ENCODE measurements around the gene VENTX.

The VENTX gene, protein sequence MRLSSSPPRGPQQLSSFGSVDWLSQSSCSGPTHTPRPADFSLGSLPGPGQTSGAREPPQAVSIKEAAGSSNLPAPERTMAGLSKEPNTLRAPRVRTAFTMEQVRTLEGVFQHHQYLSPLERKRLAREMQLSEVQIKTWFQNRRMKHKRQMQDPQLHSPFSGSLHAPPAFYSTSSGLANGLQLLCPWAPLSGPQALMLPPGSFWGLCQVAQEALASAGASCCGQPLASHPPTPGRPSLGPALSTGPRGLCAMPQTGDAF

DNA sequence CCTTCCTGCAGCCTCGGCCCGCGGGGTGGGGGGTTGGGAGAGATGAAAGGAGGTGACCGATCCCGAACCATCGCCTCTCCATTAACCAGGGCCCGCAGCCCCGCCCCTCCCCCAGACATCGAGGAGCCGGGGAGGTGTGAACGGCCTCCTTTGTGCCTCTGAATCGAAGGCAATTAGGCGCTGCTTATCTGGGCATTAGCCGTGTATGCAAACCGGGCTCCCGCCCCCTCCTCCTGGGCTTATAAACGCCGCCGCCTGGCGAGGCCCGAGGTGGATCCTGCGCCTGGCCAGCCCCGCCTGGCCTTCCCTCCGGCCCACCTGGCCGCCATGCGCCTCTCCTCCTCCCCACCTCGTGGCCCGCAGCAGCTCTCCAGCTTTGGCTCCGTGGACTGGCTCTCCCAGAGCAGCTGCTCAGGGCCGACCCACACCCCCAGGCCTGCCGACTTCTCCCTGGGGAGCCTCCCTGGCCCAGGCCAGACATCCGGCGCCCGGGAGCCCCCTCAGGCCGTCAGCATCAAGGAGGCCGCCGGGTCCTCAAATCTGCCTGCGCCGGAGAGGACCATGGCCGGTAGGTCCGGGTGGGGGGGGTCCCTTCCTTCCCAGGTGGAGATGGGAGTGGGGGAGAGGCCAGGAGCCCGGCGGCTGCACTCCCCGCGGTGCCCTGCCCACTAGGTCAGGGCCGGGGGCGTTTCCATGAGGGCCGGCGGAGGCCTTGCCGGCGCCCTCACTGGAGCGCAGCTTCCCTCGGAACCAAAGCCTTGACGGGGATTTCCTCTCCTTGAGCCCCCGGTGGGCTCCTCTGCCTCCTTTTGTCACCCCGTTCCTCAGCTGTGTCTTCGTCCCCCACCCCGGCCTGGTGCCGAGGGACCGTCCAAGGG is at the start of gene VENTX:
VENTX (plus strand) TSS at position 268 of the 878 bp plus-strand sequence; CDS start at position 328, 60 bp downstream.
- no peak for DNase-seq

DNA sequence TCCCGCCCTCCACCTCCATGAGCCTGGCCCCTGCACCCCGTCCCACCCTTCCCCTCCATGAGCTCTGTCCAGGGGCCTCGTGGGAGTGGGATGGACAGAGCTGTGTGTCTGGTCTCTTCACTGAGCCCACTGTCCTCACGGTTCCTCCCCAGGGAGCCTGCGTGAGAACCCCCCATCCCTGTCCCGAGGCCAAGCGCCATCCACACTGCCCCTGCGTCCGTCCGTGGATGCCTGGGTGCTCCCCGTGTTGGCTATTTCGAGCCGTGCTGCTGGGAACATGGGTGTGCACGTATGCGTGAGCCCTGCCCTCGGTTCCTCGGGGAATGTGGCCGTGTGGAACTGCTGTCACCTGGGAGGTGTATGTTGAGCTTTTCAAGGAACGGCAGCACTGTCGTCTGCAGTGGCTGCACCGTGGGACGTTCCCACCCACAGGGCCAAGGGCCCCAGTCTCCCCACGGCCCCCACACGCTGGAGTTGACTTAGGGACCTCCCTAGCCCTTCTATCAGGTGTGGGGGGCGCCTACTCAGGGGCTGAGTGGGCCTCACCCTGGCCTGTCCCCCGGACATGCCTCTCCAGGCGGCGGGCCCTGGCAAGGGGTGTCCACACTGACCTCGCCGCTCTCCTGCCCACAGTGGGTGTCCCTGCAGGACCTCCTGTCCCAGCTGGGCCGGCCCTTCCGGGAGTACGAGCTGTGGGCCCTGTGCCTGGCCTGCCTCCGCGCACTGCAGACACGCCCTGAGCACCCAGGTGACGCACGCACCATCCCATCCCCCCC is 49.6 kb upstream of the VENTX start:
- no peak for DNase-seq

- no peak for DNase-seq
Measured at GRCh38 chr10:133189256-133189655, 48.4 kb upstream of the VENTX start.

GRCh38 chr10:133189726-133190125 is 47.9 kb upstream of the VENTX start:
- DNase-seq, result no peak

DNA sequence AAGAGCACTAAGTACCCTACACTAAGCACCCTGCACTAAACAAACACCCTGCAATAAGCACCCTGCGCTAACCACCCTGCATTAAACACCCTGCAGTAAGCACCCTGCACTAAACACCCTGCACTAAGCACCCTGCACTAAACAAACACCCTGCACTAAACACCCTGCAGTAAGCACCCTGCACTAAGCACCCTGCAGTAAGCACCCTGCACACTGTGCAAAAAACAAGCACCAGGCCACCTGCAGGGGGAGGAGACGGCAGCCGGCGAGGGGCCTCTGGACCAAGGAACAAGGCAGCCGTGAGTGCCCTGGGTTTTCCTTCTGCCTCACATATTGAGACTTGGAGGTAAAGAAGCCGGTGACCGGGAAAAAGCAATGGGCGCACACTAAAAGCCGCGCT is 47.4 kb upstream of the VENTX start:
- no peak for DNase-seq

GRCh38 chr10:133191651-133192050 is 46.0 kb upstream of the VENTX start:
- no peak for DNase-seq

- DNase-seq, result no peak
Measured at GRCh38 chr10:133194151-133194550, 43.5 kb upstream of the VENTX start.

DNA sequence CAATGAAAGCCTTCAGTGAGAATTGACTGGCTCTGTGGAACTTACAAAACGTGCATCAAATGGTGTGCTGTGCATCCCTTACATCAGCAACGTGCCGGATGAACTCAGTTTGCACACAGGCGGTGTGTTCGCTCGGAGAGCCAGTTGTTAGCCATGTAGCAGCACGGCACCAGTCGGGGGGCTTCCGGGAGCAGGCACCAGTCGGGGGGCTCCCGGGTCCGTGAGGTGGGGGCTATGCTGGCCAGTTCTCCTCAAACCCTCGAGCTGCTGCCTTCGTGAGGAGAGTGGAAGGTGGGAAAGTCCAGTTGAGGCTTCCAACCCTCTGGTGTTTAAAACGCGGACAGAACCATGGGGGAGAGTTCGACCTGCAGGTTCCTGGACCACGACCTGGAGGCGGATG is 42.6 kb upstream of the VENTX start:
- no peak for DNase-seq

GRCh38 chr10:133195611-133196010 is 42.0 kb upstream of the VENTX start:
- DNase-seq, result no peak

DNA sequence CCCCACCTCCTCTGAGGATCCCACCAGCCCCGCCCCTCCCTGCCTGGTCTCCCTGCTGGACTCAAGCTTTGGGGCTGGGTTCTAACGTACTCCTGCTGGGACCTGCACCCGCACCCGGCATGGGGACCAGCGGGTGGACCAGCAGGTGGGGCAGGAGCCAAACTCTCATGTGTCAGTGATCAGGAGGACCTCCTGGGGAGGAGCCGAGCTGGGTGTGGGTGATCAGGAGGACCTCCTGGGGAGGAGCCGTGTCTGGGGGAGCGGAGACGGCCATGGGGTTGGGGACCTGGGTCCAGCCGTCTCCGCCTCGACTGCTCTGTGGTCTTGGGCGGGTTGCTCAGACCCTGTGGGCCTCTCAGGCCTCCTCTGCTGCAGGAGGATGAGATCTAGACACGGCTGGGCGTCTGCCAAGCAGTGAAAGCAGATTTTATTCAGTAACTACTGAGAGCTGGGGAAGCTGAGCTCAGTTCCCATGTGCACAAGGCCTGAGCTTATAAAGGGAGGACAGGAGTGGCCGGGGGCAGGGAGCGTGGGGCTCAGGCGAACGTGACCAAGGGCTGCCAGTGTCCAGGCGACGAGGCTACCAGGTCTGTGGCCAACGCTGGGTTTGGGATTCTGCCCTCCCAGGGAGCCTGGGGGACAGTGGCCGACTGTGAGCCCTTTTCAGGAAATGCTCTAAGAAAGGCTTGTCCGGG is 41.3 kb upstream of the VENTX start:
- no peak for DNase-seq

DNA sequence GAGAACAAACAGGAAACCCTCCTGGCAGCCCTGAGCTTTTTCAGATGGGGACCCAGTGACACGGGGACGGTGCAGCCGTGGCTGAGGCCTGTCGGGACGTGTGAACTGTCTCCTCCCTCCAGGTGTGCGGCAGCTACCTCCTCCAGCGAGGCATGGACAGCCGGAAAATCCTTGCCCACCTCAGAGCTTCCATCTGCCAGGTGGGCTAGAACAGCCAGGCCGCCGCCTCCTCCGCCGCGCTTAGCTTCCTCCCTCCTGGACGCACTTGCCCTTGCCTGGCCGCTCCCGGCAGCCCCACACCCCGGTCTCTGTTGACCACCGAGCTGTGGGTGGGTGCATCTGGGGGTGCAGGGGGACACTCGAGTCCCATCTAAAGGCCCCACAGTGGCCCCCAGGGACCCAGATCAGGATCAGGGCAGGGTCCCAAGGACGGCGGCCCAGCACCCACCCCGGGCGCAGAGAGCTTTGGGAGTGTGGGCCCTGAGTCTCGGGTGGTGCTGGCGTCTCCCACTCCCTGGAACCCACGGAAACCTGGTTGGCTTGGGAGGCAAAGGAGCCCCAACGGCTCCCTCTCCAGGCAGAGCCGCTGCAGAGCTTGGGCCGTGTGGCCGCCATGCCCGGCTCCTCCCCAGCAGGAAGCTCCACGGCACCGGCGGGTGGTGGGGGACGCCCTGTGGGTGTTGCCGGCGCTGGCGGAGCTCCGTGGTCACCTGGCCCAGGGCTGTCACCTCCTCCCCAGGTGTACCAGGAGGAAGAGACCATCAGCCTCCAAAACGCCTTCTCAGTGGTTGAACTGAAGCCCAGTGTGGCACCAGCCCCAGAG is 40.5 kb upstream of the VENTX start:
- no peak for DNase-seq

DNA sequence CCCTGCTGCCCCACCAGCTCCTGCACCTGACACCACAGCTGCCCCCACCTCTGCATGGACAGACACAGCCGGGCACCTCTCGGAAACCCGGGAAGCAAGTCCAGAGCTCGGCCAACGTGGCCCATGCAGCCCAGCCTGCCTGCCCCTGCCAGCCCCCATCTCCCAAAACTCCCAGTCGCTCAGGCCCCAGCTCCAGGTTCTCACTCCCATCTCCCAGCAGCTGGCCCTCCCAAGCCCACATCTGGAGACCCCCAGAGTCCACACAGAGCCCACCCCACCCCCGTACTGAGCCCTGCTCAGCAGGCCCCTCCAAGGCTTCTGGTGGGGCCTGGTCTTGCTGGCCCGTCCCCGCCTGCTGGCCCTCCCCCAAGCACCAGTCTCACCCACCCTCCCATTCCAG is 39.9 kb upstream of the VENTX start:
- DNase-seq, result no peak

- DNase-seq, result no peak
Measured at GRCh38 chr10:133198206-133198605, 39.4 kb upstream of the VENTX start.

DNA sequence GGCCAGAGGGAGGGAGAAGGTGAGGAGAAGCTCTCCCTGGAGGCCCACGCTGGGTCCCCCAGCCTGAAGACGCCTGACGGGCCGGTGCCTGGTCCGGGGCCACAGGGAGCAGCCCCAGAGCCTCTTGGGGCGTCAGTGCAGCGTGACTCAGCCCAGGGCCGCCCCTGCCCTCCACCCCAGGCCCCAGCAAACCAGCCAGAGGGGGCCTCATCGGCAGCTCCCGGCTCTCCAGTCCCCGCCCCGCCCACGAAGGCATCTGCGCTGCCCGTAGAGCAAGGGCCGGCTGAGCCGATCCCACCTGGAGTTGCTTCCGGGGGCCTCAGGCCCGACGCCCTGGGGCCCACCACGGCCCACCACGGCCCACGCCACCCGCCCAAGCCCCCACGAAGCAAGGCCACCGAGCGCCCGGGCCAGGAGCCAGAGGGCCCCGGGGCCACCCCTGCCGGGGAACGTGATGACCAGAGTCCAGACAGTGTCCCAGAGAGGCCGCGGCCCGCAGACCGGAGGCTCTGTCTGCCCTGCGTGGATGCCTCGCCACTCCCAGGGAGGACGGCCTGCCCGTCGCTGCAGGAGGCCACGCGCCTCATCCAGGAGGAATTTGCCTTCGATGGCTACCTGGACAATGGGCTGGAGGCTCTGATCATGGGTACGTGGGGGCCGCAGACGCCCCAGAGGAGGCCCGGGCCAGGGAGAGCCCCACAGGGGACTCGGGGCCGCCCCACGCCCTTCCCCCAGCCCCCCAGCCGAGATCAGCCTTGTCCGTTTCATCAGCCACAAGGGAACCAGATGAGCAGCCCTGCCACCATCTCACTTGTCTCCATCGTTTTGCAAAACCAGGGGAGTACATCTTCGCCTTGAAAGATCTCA is 38.8 kb upstream of the VENTX start:
- DNase-seq, result no peak

DNA sequence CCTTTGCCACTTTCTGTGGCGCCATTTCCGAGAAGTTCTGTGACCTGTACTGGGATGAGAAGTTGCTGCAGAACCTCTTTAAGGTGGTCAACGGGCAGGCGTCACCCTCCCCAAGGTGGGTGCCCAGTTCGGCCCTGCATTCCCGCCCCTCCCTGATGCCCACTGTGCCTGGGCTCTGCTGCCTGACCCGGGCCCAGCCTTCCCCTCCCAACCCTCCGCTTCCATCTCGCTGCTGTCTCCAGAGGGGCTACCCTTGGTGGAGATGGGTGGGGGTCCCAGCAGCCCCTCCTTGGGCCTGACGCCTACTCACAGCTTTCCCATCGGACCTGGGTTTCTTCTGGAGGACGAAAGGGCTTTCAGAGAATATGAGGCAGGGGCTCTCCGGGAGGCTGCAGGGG is 38.2 kb upstream of the VENTX start:
- DNase-seq, result no peak

DNA sequence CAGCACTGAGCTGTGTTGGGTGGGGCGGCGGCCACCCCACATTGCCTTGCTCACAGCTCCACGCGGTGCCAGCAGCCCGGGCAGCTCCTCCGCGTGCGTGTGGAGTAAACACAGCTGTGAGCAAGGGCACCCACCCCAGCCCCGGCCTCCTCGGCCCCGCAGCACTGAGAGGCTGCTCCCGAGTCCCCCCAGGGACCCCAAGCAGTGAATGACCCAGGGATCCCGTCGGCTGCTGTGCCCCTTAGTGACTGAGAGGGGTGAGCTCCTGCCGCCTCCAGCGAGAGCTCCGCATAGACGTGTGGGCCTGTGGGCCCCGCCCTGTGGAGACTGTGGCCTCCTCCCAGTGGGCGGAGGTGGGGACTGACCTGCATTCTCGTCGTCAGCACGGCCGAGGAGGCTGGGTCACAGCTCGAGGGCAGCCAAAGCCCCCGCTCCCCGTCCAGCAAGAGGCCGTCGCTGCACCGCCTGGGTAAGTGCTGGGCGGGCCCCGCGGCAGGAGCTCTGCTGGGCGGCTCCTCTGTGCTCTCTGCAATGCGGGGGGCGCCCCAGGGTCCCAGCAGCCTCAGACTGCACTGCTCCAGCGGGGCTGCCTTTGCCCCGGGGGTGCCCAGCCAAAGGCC is 37.6 kb upstream of the VENTX start:
- DNase-seq, result no peak

GRCh38 chr10:133200621-133201031 is 37.0 kb upstream of the VENTX start:
- DNase-seq, result no peak

DNA sequence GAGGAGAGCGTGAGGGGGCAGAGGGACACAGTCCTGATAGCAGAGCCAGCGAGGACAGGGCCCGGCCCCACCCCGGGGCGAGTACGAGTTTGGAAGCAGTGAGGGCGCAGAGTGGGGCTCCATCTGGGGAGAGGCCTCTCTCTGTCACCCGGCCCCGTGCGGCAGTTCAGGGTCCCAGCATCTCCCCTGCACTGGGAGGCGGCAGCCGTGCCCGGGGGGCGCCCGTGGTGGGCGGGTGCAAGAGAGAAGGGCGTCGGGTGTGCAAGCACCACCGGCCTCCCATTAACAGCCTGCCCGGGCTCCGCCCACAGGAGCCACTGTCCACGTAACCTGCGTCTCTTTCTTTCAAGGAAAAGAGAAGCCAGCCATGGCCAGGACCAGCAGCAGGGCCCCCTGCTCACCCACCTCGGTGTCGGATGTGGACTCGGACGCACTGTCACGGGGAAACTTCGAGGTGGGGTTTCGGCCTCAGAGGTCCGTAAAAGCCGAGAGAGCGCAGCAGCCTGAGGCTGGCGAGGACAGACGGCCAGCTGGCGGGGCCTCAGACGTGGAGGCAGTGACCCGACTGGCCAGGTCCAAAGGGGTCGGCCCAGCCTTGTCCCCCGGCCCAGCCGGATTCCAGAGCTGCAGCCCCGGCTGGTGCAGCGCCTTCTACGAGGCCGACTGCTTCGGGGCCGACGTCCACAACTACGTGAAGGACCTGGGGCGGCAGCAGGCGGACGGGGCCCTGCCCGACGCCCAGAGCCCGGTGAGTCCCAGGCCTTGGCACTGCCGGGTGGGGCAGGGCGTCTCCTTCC is 36.3 kb upstream of the VENTX start:
- no peak for DNase-seq

DNA sequence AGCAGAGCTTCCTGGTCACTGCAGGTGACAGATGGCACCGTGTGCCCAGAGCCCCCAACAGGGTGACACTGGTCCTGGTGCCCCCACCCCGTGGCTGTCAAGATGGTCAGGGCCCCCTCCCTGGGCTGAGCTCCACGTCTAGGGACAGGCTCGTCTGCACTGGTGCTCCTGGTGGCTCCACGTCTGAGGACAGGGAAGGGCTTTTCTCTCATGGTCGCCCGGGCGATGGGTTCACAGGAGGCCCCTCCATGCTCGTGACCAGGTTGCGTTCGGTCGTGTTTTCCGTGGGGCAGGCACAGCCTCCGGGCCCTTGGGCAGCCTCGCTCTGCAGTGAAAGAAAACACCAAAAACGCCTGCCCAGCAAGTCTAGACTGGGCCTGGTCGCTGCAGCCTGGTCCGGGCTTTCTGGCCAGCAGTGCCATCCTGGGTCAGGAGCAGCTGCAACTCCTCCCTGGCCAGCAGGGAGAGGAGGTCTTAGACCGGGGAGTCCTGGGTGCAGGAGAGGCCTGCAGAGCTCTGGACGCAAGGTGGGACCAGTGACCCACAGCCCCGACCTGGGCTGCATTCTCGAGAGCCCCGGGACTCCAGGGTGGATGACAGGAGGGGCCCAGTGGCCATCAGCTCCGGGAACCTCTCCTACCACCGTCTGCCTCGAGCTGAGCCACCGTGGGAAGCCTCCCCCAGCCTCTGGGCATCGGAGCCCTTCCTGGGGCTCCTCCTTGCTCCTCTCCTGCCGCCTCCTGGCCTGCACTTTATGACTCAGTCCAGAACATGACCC is 35.5 kb upstream of the VENTX start:
- no peak for DNase-seq
